IMR-90 (cell line): ENCODE data around the gene NFIX. TPM values are rescaled to one million over a fixed set of nuclear protein-coding genes. Genes with fewer than 3 reads are reported as not detected.

ENCODE experiments used
- ATAC-seq: fragments of 200-7000 bp; cut with Tn5 transposase; 2 replicates; pipeline ENCODE4 v1.9.1; 2020; ENCODE audit warnings: low read depth, mild to moderate bottlenecking, moderate library complexity
- BruUV-seq: library from RNA; stranded (reverse); fragments of 400-500 nt; replicated peaks from 2 replicates; lab custom pipeline; 2021; lab: Mats Ljungman, UMichigan
- CTCF ChIA-PET: fragments of 300-600 bp; formaldehyde crosslinking; extraction: SDS; loops from one replicate; lab custom pipeline; 2021; ENCODE audit warnings: antibody characterized with exemption; lab: Yijun Ruan, JAX
- POLR2A ChIA-PET: fragments of 300-600 bp; sonication (Branson Sonifier 250); formaldehyde crosslinking; loops from one replicate; lab custom pipeline; 2022; ENCODE audit warnings: antibody characterized with exemption; ENCODE audit not compliant: unreplicated experiment; lab: Charles Lee
- DNase-seq: peaks from one replicate; pipeline ENCODE4 v3.0.0; 2013
- H2AFZ ChIP-seq: replicated peaks from 2 replicates; pipeline ENCODE3; 2013; ENCODE audit warnings: low read length, mild to moderate bottlenecking; ENCODE audit not compliant: poor library complexity
- H2AK5ac ChIP-seq: 2 replicates; pipeline ENCODE4 v1.6.1; 2013; ENCODE audit warnings: low read depth, low read length, inconsistent platforms
- H2AK9ac ChIP-seq: replicated peaks from 2 replicates; pipeline ENCODE3; 2013; ENCODE audit warnings: mild to moderate bottlenecking, low read depth, low read length, moderate library complexity; ENCODE audit not compliant: poor library complexity
- H2BK120ac ChIP-seq: 2 replicates; pipeline ENCODE4 v1.6.1; 2013; ENCODE audit warnings: low read depth, low read length, inconsistent platforms
- H2BK15ac ChIP-seq: 3 replicates; pipeline ENCODE4 v1.6.1; 2013; ENCODE audit warnings: low read depth, low read length, inconsistent platforms
- H2BK20ac ChIP-seq: 2 replicates; pipeline ENCODE4 v1.6.1; 2013; ENCODE audit warnings: low read depth, mild to moderate bottlenecking, inconsistent platforms, low read length, moderate library complexity
- H2BK5ac ChIP-seq: 2 replicates; pipeline ENCODE4 v1.6.1; 2013; ENCODE audit warnings: mild to moderate bottlenecking, low read depth, low read length, inconsistent platforms; ENCODE audit not compliant: poor library complexity, severe bottlenecking
- H3K14ac ChIP-seq: replicated peaks from 2 replicates; pipeline ENCODE4 v1.6.1; 2013; ENCODE audit warnings: low read depth, low read length, inconsistent platforms
- H3K18ac ChIP-seq: 2 replicates; pipeline ENCODE4 v1.6.1; 2013; ENCODE audit warnings: low read depth, low read length, control low read depth
- H3K23ac ChIP-seq: 2 replicates; pipeline ENCODE4 v1.6.1; 2013; ENCODE audit warnings: low read depth, low read length, inconsistent platforms
- H3K27ac ChIP-seq: 2 replicates; pipeline ENCODE4 v1.5.1; 2013; ENCODE audit warnings: mild to moderate bottlenecking, control low read depth, low read length; ENCODE audit not compliant: insufficient read depth
- H3K27me3 ChIP-seq: 2 replicates; pipeline ENCODE4 v1.6.1; 2013; ENCODE audit warnings: low read length; ENCODE audit not compliant: control insufficient read depth, insufficient read depth
- H3K36me3 ChIP-seq: 2 replicates; pipeline ENCODE4 v1.6.1; 2013; ENCODE audit warnings: low read length, mixed read lengths; ENCODE audit not compliant: control insufficient read depth, insufficient read depth
- H3K4ac ChIP-seq: 2 replicates; pipeline ENCODE4 v1.6.1; 2013; ENCODE audit warnings: low read depth, low read length, inconsistent platforms
- H3K4me1 ChIP-seq: 2 replicates; pipeline ENCODE4 v1.6.1; 2013; ENCODE audit warnings: low read length, mixed read lengths; ENCODE audit not compliant: control insufficient read depth, insufficient read depth
- H3K4me2 ChIP-seq: 2 replicates; pipeline ENCODE4 v1.6.1; 2013; ENCODE audit warnings: low read depth, mild to moderate bottlenecking, control low read depth, low read length, moderate library complexity
- H3K4me3 ChIP-seq: 2 replicates; pipeline ENCODE4 v1.5.1; 2013; ENCODE audit warnings: low read depth, mild to moderate bottlenecking, control low read depth, low read length, moderate library complexity; ENCODE audit not compliant: insufficient read depth
- H3K56ac ChIP-seq: 2 replicates; pipeline ENCODE4 v1.6.1; 2013; ENCODE audit warnings: low read length, inconsistent platforms; ENCODE audit not compliant: insufficient read depth; ENCODE audit errors: extremely low read depth
- H3K79me1 ChIP-seq, 2 experiments: 2 replicates each; pipeline ENCODE4 v1.6.1; 2013; ENCODE audit warnings: low read length in 2 of 2, inconsistent platforms in 1 of 2, low read depth in 1 of 2
- H3K9ac ChIP-seq: 2 replicates; pipeline ENCODE4 v1.6.1; 2013; ENCODE audit warnings: low read depth, low read length, control low read depth
- H3K9me1 ChIP-seq: 2 replicates; pipeline ENCODE4 v1.6.1; 2013; ENCODE audit warnings: low read length, inconsistent platforms; ENCODE audit not compliant: insufficient read depth
- H3K9me3 ChIP-seq: 2 replicates; pipeline ENCODE4 v1.6.1; 2013; ENCODE audit warnings: low read length; ENCODE audit not compliant: control insufficient read depth, insufficient read depth
- H4K20me1 ChIP-seq: 2 replicates; pipeline ENCODE4 v1.6.1; 2013; ENCODE audit warnings: low read length, inconsistent platforms; ENCODE audit not compliant: insufficient read depth
- H4K5ac ChIP-seq: 2 replicates; pipeline ENCODE4 v1.6.1; 2013; ENCODE audit warnings: mild to moderate bottlenecking, low read depth, low read length, control low read depth
- H4K8ac ChIP-seq, 2 experiments: 2 replicates each; pipeline ENCODE4 v1.6.1; 2013; ENCODE audit warnings: low read depth in 2 of 2, low read length in 2 of 2, control low read depth in 1 of 2, inconsistent platforms in 1 of 2
- H4K91ac ChIP-seq: 2 replicates; pipeline ENCODE4 v1.6.1; 2013; ENCODE audit warnings: low read depth, low read length, inconsistent platforms; ENCODE audit not compliant: insufficient read depth
- BHLHE40 ChIP-seq: fragments of 150-350 bp; IDR thresholded peaks from 2 replicates; pipeline ENCODE4 v1.6.1; 2016; ENCODE audit warnings: mild to moderate bottlenecking, low read depth, low read length
- CEBPB ChIP-seq: IDR thresholded peaks from 2 replicates; pipeline ENCODE4 v1.6.1; 2012; ENCODE audit warnings: low read depth, low read length, improper control_type of control experiment
- CHD1 ChIP-seq: IDR thresholded peaks from 2 replicates; pipeline ENCODE4 v1.6.1; 2012; ENCODE audit warnings: low read depth, low read length, improper control_type of control experiment
- CTCF ChIP-seq: conservative IDR thresholded peaks from 2 replicates; pipeline ENCODE4 v1.5.1; 2012; ENCODE audit warnings: mild to moderate bottlenecking, low read depth, low read length, improper control_type of control experiment
- MAZ ChIP-seq: IDR thresholded peaks from 2 replicates; pipeline ENCODE4 v1.6.1; 2012; ENCODE audit warnings: low read depth, mild to moderate bottlenecking, low read length, improper control_type of control experiment, moderate library complexity, borderline replicate concordance
- MXI1 ChIP-seq: IDR thresholded peaks from 2 replicates; pipeline ENCODE4 v1.6.1; 2012; ENCODE audit warnings: low read depth, mild to moderate bottlenecking, low read length, moderate library complexity, borderline replicate concordance
- POLR2A ChIP-seq: IDR thresholded peaks from 2 replicates; pipeline ENCODE4 v1.6.1; 2012; ENCODE audit warnings: mild to moderate bottlenecking, low read depth, low read length
- RAD21 ChIP-seq: IDR thresholded peaks from 2 replicates; pipeline ENCODE4 v1.6.1; 2012; ENCODE audit warnings: low read length, improper control_type of control experiment
- RCOR1 ChIP-seq: IDR thresholded peaks from 2 replicates; pipeline ENCODE4 v1.6.1; 2012; ENCODE audit warnings: mild to moderate bottlenecking, low read length, improper control_type of control experiment; ENCODE audit not compliant: insufficient replicate concordance
- USF2 ChIP-seq: fragments of 150-350 bp; IDR thresholded peaks from 2 replicates; pipeline ENCODE4 v1.6.1; 2017; ENCODE audit warnings: mild to moderate bottlenecking, antibody characterized with exemption, low read length, low read depth
- WGBS, 2 experiments: methylation state at CpG; one replicate each; pipeline versions ENCODE4 v1.1.5 to v1.1.7; 2013; ENCODE audit warnings: missing lambda C conversion rate in 2 of 2; ENCODE audit not compliant: insufficient read length in 1 of 2; ENCODE audit errors: extremely low coverage in 2 of 2; 5-methylcytosine and 5-hydroxymethylcytosine counted together
- dilution Hi-C: fragments of 300-500 bp; cut with HindIII; formaldehyde crosslinking; loops from one replicate; pipeline ENCODE4 v1.14.3; 2018; ENCODE audit warnings: low sequenced_read_pairs; ENCODE audit not compliant: unreplicated experiment
- in situ Hi-C: fragments of 300-500 bp; cut with MboI; formaldehyde crosslinking; loops from 3 replicates; pipeline ENCODE4 v1.14.3; 2019; ENCODE audit warnings: low sequenced_read_pairs, inconsistent platforms, mixed read lengths
- intact Hi-C: fragments of 100-400 bp; cut with micrococcal nuclease; formaldehyde crosslinking; loops from 2 replicates; pipeline ENCODE4 v1.10.0; 2022
- polyA plus RNA-seq, 3 experiments: library from polyadenylated mRNA; depleted of rRNA; stranded (reverse); fragments of >200 nt; gene quantifications; 2 replicates each; pipeline ENCODE4 v1.2.3, GENCODE V29; 2012; ENCODE audit warnings: low replicate concordance in 1 of 3
- total RNA-seq: library from RNA; depleted of rRNA; stranded (reverse); fragments of >200 nt; gene quantifications from 2 replicates; pipeline ENCODE4 v1.2.3, GENCODE V29; 2012

Gene NFIX
- total and polyA plus RNA-seq, 2 of the 4 experiments (the other 2 are of a cell fraction) = 10.2 to 47.7 TPM

- Histone ChIP-seq H3K27me3 (no peaks in the 10 kb centered on the region), H2AK9ac (no peak overlapping the region), H3K18ac (no peak overlapping the region), H3K14ac (no peak overlapping the region), H3K9ac (peak overlapping the region; percentile 12; the same call in 1 of the 2 replicates), H3K4me1 (peaks cover 9% of the 10 kb centered on the region; the same call in 1 of the 2 replicates), H4K20me1 (peaks cover 15% of the 10 kb centered on the region; the same call in 1 of the 2 replicates), H3K9me3 (no peaks in the 10 kb centered on the region), H3K9me1 (no peaks in the 10 kb centered on the region), H3K36me3 (peaks cover 37% of the 10 kb centered on the region), H3K23ac (no peak overlapping the region), H4K91ac (no peak overlapping the region), H4K5ac (no peak overlapping the region), H3K79me1 (0 out of 4 replicates have a peak, but pooled peaks cover 0 to 4% of the 10 kb centered on the region in 2 experiments), H2BK120ac (no peak overlapping the region), H3K4me3 (no peak overlapping the region), H3K56ac (no peak overlapping the region), H3K4me2 (no peak overlapping the region), H2AK5ac (no peak overlapping the region), H2BK5ac (no peak overlapping the region), H3K4ac (no peak overlapping the region), H4K8ac (no peak overlapping the region), H3K27ac (no peak overlapping the region), H2BK15ac (no peak overlapping the region), H2AFZ (no peak overlapping the region), H2BK20ac (no peak overlapping the region)
- CTCF ChIA-PET = interaction anchor here (1.1 to 1.6 kb wide), 3 partner anchors 30 to 113 kb away, joined by 3 to 6 read pairs (median 3); no protein-coding TSS in a partner anchor
- in situ Hi-C loops = loop anchor here (5.0 kb wide), 1 partner anchor 108 kb away; no protein-coding TSS in a partner anchor
- intact Hi-C loops = no loop called here
- dilution Hi-C loops = no loop called here
- TF ChIP-seq RCOR1 (no peak), RAD21 (no peak), MXI1 (no peak), BHLHE40 (no peak), CHD1 (no peak), POLR2A (no peak), CTCF (no peak), USF2 (no peak), CEBPB (no peak), MAZ (no peak)
- POLR2A ChIA-PET = no interaction called here
- no peak for DNase-seq
- no CpG with 5 or more reads among the region's 10 CpGs for WGBS, 2 experiments
- no peak for ATAC-seq
- BruUV-seq = no TSS peak
These were observed 95.4 kb downstream of the NFIX start for GRCh38 chr19:13090511-13091231.
